Ovary (tissue), 3 donors: ENCODE data around the gene TBX21.

Source experiments
- CTCF ChIP-seq, 3 donors: fragments of 450-650 bp in 2 of 3; fragments of 200-600 bp in 1 of 3; IDR thresholded peaks; one replicate each; pipeline versions ENCODE4 v1.5.1 to v1.8.0; 2016 to 2022; ENCODE audit warnings: antibody characterized with exemption in 3 of 3, mild to moderate bottlenecking in 1 of 3
- EP300 ChIP-seq: sonication (generic); formaldehyde crosslinking; IDR thresholded peaks from one replicate; pipeline ENCODE4 v1.6.1; 2017; ENCODE audit warnings: antibody characterized with exemption
- donor health status: DM: no; HTN: no; CAD: no.

- TF ChIP-seq CTCF (IDR thresholded peaks at IDR 0.05) (no peak), EP300 (no peak)
Measured at GRCh38 chr17:47687748-47688147, 45.3 kb upstream of the TBX21 start.
